ENCODE measurements around the gene NOL12.
"Not testable (repeated sequence)": the region's sequence is repeated elsewhere in the genome, so short reads cannot be mapped to it uniquely, and the experiment has no call there.

NOL12 gene

DNA sequence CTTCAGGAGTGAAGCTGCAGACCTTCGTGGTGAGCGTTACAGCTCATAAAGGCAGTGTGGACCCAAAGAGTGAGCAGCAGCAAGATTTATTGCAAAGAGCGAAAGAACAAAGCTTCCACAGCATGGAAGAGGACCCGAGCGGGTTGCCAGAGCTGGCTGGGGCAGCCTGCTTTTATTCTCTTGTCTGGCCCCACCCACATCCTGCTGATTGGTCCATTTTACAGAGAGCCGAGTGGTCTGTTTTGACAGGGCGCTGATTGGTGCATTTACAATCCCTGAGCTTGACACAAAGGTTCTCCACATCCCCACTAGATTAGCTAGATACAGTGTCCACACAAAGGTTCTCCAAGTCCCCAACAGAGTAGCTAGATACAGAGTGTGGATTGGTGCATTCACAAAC, 31.1 kb downstream of the NOL12 start:
- DNase-seq = not testable (repeated sequence)

DNA sequence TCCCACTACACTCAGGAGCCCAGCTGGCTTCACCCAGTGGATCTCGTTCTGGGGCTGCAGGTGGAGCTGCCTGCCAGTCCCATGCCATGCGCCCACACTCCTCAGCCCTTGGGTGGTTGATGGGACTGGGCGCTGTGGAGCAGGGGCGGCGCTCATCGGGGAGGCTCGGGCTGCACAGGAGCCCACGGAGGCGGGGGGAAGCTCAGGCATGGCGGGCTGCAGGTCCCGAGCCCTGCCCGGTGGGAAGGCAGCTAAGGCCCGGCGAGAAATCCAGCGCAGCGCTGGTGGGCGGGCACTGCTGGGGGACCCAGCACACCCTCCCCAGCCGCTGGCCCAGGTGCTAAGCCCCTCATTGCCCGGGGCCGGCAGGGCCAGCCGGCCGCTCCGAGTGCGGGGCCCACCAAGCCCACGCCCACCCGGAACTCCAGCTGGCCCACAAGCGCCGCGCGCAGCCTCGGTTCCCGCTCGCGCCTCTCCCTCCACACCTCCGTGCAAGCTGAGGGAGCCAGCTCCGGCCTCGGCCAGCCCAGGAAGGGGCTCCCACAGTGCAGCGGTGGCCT, 31.7 kb downstream of the NOL12 start:
- DNase-seq = not testable (repeated sequence)

DNA sequence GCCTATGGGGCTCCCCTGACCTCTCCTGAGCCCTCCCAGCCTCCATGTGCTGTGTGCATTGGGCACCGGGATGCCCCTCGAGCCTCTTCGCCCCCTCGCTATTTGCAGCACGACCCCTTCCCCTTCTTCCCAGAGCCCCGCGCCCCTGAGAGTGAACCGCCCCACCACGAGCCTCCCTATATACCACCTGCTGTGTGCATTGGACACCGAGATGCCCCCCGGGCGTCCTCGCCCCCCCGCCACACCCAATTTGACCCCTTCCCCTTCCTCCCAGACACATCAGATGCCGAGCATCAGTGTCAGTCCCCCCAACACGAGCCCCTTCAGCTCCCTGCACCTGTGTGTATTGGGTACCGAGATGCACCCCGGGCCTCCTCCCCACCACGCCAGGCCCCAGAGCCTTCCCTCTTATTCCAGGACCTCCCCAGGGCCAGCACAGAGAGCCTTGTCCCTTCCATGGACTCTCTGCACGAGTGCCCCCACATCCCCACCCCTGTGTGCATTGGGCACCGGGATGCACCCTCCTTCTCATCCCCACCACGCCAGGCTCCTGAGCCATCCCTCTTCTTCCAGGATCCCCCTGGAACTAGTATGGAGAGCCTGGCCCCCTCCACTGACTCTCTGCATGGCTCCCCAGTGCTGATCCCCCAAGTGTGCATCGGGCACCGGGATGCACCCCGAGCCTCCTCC, 39.6 kb downstream of the NOL12 start:
- DNase-seq = no peak

DNA sequence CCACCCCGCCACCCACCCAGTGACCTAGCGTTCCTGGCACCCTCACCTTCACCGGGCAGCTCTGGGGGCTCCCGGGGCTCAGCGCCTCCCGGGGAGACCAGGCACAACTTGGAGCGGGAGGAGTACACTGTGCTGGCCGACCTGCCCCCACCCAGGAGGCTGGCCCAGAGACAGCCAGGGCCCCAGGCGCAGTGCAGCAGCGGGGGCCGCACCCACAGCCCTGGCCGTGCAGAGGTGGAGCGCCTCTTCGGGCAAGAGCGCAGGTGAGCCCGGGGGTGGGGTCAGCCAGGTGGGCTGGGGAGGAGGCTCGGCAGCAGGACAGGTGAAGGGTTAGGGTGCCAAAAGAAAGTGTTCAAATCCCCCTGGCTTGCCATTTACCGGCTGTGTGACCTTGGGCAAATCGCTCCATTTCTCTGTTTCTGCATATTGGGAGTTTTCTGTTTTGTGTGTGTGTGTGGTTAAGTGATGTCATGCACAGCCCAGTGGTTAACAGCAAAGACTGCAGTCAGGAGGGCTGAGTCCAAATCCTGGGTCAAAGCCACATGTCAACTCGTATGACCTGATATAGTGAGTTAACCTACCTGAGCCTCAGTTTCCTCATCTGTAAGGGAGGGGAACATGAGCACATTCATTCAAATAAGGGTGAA, 40.2 kb downstream of the NOL12 start:
- DNase-seq = no peak

DNA sequence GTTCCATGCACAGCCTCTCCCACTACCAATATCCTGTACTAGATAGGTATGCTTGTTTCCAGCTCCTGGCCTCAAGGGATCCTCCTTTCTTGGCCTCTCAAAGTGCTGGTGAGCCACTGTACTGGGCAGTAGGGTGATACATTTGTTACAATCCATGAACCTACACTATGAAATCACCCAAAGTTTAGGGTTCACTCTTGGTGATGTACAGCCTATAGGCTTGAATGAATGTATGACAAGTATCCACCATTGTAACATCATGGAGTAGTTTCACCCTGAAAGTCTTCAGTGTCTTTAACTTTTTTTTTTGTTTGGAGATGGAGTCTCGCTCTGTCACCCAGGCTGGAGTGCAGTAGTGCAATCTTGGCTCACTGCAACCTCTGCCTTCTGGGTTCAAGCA, 42.5 kb downstream of the NOL12 start:
- DNase-seq = no peak

DNA sequence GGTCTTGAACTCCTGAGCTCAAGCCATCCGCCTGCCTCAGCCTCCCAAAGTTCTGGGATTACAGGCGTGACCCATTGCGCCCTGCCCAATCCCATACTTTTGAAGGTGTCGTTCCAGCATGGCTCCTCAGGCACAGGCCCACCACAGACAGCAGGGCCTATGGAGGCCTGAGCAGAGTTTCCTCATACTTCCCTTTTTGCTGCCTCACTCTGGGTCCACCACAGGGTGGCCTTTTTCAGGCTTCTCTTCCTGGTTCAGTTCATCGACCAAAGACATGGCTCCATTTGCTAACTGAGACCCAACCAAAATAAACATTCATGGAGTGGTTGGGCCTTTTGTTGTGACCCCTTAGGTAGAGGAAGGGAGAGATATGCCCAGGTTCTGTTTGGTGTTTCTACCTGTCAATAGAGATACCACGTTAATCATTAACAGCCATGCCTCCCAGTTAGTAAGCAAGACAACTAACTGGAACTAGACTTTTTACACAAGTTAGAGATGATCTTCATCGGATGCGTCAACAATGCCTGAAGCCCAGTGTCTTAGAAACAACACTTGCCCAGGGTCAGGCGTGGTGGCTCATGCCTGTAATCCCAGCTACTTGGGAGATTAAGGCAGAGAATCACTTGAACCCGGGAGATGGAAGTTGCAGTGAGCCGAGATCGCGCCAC, 45.8 kb downstream of the NOL12 start:
- no peak for DNase-seq

DNA sequence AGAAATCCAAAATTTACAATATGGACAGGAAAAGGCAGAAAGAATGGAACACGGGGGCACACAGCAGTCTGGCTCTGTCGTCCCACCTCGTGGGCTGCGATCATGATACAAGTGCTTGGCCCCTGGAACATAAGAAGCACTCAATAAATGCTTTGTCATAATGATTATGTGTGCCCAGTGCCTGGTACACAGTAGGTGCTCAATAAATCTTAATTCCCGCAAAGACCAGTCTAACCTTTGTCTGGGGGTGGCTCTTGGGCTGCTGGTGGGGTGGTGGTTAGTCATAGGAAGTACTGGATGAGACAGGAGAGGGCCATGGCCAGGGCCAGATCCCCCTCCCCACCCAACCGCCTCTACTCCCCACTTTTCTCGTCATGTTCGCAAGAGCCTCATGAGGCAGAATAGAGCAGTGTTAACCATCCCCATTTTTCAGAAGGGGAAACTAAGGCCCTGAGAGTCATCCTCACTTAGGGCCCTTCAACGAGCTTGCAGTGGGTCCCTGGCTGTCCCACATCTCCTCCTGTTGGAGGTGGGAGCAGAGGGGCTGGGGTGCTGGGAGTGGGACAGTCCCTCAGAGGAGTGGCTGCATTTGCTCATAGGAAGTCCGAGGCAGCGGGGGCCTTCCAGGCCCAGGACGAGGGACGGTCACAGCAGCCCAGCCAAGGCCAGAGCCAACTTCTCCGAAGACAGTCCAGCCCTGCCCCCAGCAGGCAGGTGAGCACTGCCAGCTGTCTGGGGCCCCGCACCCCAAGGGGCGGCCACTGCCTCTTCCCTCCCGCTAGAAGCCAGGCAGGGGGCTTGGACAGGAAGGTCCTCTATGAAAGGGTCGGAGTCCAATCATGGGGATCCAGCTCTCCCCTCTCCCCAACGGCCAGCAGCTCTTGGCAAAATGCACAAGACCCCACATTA, 46.8 kb downstream of the NOL12 start:
- DNase-seq = no peak

DNA sequence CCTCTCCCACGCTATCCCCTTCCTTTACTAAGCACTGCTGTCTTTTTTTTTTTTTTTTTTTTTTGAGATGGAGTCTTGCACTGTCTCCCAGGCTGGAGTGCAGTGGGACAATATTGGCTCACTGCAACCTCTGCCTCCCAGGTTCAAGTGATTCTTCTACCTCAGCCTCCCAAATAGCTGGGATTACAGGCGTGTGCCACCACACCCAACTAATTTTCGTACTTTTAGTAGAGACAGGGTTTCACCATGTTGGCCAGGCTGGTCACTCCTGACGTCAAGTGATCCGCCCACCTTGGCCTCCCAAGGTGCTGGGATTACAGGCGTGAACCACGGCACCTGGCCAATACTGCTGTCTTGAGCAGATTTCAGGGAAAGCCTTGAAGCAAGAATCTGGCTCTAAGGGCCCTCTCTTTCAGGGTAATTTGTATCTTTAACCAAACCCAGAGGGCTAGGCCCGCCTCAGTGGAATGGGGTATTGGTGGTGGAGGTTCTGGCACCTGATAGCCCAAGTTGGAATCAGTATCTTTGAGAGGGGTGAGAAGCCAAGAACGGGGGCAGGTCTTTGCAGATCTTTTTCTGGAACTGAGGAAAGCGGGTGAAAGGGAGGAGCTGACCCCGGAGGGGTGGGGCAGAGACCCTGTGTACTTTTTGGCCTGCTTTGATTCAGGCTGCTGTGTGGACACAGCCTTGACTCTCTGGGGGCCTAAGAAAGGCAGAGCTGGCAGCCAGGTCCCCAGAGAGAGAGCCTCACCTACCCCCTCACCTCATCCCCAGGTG, 47.7 kb downstream of the NOL12 start:
- no peak for DNase-seq

DNA sequence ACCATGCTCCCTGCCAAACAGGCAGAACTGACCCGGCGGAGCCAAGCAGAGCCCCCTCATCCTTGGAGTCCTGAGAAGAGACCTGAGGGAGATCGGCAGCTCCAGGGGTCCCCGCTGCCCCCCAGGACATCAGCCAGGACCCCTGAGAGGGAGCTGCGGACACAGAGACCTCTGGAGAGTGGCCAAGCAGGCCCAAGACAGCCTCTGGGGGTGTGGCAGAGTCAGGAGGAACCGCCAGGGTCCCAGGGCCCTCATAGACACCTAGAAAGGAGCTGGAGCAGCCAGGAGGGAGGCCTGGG, 48.2 kb downstream of the NOL12 start:
- no peak for DNase-seq

DNA sequence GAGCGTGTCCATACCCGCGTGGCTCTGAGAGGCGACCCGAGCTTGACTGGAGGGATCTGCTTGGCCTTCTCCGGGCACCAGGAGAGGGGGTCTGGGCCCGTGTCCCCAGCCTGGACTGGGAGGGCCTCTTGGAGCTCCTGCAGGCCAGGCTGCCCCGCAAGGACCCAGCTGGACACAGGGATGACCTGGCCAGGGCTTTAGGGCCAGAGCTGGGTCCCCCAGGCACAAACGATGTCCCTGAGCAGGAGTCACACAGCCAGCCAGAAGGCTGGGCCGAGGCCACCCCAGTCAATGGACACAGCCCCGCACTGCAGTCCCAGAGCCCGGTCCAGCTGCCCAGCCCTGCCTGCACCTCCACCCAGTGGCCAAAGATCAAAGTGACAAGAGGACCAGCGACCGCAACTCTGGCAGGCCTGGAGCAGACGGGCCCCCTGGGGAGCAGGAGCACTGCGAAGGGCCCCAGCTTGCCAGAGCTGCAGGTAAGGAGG, 48.9 kb downstream of the NOL12 start:
- DNase-seq = no peak

DNA sequence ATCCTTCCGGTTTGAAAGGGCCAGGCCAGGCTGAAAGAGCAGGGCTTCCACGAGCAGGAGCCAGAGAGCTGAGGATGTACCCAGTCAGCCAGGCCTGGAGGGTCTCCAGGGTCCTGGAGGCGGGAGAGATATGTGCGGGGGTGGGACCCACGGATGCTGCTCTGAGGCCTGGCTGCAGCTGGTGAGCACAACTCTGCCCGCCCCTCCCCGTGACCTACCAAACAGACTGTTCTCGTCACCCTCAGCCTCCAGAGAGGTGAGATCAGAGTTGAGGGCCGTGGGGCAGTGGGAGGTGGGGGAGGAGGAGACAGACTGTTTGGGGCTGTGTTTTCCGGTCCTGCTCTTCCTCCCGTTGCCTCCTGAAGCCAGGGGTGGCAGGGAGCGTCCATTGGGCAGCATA, 52.9 kb downstream of the NOL12 start:
- no peak for DNase-seq

DNA sequence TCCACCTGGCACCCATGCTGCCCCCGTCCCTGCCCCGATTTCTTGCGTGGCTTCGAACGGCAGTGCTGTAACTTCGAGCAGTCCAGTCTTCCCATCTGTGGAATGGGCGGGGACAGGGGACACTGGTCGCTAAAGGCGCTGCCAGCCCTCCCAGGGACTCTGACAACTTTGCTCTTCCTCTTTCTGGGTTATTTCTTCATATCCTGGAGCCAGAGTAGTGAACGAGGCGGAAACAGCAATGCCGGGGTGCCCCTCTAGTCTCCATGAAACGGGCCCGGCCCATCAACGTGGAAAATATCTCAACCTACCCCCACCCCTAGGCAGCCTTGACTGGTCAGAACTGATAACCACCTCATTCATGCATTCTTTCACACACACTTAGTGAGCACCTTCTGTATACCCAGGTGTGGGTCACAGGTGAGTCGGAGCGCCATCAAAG, 53.5 kb downstream of the NOL12 start:
- DNase-seq = no peak

DNA sequence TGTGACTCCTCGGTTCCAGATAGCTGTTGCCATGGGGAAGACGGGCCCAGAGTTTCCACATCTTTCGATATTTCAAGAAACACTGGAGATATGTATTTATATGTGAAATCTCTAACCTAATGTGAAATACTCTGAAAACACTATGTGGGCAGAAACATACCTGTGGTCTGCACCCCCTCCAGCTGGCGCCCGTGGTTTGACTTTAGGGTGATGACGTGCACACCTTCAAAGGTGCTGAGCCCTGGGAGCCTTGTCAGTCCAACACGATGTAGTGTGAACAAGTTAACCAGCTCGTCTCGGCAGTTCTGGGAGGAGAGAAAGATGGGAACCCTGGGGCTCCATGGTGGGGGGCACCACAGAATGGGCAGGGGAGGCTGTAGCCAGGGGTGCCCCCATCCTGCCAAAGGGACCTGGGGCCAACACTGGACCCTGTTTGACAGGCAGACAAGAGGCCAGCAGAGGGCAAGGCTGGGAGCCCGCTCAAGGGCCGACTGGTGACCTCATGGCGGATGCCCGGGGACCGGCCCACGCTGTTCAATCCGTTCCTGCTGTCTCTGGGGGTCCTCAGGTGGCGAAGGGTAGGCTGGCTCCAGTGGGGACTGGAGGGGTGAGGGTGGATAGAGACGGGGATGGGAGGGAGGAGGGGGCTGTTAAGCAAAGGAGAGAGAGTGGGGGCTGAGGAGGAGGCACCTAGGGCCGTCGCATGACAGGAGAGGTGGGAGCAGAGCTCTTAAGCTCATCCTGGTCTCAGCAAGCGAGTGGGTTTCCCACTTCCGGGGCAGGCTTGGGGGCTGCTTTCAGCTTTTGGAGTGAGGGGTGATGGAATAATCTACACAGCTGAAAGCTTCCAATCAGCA, 54.5 kb downstream of the NOL12 start:
- DNase-seq = no peak

DNA sequence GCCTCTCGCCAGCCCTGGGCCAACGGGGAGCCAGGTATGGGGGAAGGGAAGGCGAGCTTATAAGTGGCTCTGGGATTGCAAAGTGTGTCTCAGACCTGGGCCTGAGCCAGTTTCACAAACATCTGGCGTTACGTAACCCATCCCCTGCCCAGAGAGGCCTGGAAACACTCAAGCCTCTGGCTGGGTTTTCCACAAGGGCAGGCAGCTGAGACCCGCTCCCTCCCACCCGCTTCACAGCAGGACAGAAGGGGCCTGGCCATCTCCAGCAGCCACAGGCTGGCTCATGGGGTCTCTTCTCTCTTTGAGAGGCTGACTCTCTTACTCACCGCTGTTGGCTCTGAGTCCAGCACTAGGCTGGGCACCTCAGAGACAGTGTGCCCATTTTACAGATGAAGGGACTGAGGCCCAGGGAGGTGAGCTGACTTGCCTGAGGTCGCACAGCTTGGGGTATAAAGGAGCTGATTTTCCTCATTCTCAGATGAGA, 55.2 kb downstream of the NOL12 start:
- DNase-seq = no peak

DNA sequence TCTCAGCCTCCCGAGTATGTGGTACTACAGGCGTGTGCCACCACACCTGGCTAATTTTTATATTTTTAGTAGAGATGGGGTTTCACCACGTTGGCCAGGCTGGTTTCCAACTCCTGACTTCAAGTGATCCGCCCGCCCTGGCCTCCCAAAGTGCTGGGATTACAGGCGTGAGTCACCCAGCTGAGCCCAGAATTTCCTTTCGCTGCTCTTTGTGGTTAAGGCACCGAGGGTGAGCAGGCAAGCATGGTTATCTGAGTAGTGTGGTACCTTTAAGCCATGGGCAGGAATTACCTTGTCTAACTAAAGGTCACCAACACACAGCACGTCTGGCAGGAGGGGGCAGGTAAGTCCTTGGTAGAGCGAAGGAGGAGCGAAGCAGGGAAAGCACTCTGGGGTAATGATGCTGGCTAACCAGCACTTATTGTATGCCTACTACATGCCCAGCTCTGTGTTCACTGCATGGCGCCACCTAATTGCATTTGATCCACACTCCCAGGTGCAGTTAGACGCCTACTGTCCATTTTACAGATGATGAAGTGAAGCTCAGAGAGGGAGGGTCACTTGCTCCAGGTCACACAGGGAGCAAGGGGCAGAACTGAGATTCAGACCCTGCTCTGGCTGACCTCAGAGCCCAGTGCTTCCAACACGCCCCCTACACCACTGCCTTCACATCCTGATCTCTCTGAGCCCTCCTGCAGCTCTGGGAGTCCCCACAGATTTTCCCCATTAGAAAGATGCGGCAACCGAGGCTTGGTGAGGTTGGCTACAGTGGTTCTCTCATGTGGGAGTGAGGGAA, 56.4 kb downstream of the NOL12 start:
- no peak for DNase-seq

All from effector CD4-positive, alpha-beta T cell (primary cell).